ENCODE results near the gene MGMT. TPM values are rescaled to one million over a fixed set of nuclear protein-coding genes. Genes with fewer than 3 reads are reported as not detected.

The MGMT gene
- total RNA-seq, 4 donors from 2014 or later = 25.6 to 32.2 (median 29.5) TPM

DNA sequence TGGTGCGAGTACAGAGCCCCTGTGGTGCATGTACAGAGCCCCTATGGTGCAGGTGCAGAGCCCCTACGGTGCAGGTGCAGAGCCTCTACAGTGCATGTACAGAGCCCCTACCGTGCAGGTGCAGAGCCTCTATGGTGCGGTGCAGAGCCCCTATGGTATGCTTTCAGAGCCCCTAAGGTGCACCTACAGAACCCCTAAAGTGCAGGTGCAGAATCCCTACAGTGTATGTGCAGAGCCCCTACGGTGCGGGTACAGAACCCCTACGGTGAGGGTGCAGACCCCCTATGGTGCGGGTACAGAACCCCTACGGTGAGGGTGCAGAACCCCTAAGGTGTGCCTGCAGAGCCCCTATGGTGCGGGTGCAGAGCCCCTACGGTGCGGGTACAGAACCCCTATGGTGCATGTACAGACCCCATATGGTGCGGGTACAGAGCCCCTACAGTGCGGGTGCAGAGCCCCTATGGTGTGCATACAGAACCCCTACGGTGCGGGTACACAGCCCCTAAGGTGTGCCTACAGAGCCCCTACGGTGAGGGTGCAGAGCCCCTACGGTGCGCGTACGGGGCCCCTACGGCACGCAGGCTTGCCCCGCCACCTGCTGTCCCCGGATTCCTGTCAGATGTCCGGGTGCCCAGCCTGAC, 53.5 kb downstream of the MGMT start:
- Histone ChIP-seq H3K9me3 (no peaks in the 10 kb centered on the region), H3K27ac (no peak overlapping the region), H3K36me3 (no peaks in the 10 kb centered on the region), H3K27me3 (no peaks in the 10 kb centered on the region), H3K4me1 (peaks cover 7% of the 10 kb centered on the region), H3K4me3 (no peak overlapping the region)
- WGBS = 100% methylated on average over 1 of the region's 26 CpGs
- no peak for DNase-seq (ENCODE audit: low spot score in 2 of 2)
- TF ChIP-seq POLR2AphosphoS5 (IDR thresholded peaks at IDR 0.05) (no peak), EP300 (IDR thresholded peaks at IDR 0.05) (no peak), POLR2A (IDR thresholded peaks at IDR 0.05) (no peak)
- TF ChIP-seq, protein P1, sequence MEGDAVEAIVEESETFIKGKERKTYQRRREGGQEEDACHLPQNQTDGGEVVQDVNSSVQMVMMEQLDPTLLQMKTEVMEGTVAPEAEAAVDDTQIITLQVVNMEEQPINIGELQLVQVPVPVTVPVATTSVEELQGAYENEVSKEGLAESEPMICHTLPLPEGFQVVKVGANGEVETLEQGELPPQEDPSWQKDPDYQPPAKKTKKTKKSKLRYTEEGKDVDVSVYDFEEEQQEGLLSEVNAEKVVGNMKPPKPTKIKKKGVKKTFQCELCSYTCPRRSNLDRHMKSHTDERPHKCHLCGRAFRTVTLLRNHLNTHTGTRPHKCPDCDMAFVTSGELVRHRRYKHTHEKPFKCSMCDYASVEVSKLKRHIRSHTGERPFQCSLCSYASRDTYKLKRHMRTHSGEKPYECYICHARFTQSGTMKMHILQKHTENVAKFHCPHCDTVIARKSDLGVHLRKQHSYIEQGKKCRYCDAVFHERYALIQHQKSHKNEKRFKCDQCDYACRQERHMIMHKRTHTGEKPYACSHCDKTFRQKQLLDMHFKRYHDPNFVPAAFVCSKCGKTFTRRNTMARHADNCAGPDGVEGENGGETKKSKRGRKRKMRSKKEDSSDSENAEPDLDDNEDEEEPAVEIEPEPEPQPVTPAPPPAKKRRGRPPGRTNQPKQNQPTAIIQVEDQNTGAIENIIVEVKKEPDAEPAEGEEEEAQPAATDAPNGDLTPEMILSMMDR (IDR thresholded peaks at IDR 0.05) = no peak

DNA sequence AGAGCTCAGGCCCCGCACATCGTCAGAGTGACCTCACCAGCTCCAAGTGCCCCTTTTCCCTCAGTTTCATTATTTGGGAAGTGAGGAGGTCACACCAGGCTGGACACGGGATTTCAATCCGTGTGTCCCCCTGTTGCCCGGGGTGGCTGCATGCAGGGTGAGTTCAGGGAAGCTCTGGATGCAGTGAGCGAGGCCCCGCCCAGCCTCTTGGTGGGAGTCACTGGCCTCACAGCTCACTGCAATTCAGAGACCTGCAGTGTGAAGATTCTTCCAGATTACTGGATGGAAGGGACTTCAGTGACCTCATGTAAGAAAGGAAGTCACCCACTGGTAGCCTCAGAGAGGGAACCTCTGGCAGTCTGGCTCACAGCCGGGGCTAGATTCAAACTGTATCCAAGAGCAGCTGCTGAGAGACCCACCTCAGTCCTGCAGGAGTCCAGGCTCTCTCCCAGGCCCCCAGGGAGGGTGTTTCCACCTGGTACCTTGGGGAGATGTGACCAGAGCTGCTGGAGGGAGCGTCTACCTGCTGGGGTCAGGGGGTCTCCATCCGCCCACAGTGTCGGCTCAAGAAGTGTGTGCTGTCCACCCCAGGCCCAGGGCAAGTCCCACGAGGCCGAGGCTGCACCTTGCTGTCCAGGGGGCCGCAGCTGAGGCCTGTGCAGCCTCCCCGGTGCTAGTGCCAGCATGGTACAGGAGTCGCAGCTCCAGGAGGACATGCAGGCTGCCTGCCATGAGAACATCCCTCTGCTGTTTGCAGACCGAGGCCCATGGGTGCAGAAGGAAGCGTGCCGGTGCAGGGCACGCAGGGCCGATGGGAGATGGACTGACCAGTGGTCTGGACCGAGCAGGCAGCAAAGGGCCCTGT, 54.4 kb downstream of the MGMT start:
- no peaks in the 10 kb centered on the region for H3K9me3 ChIP-seq
- H3K4me3 ChIP-seq = no peak overlapping the region
- no peak overlapping the region for H3K27ac ChIP-seq
- peaks cover 12% of the 10 kb centered on the region for H3K4me1 ChIP-seq
- no peak for DNase-seq (ENCODE audit: low spot score in 2 of 2)
- WGBS = 91% methylated on average over 14 of the region's 22 CpGs
- no peaks in the 10 kb centered on the region for H3K36me3 ChIP-seq
- no peak for TF ChIP-seq EP300 (IDR thresholded peaks at IDR 0.05)
- TF ChIP-seq, protein P1 (IDR thresholded peaks at IDR 0.05) = no peak
- TF ChIP-seq POLR2A (IDR thresholded peaks at IDR 0.05) = no peak
- TF ChIP-seq POLR2AphosphoS5 (IDR thresholded peaks at IDR 0.05) = no peak
- no peaks in the 10 kb centered on the region for H3K27me3 ChIP-seq

DNA sequence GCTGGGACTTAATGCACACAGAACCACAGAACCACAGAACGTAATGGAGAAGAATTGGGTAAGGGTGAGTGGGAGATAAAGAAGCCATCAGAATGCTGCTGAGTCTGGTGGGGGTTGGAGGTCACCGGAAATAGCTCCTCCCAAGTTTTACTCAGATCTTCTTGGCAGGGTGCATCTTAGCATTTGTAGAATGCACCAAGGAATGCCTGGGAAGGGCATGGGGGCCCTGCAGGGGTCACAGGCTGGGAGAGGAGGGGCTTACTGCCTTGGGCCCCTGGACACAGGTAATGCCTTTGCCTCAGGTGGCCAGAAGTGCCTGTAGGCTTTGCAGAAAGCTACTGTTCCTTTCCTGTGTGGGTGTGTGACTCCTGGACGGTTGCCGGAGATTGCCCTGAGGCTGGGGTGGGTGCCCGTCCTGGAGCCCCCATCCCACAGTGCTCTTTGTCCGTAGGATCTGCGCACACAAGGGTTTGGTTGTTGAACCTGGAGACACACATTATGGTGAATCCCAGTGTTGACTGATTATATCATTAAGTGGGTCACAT, 55.1 kb downstream of the MGMT start:
- Histone ChIP-seq H3K4me1 (peaks cover 12% of the 10 kb centered on the region), H3K27ac (no peak overlapping the region), H3K4me3 (no peak overlapping the region), H3K36me3 (no peaks in the 10 kb centered on the region), H3K9me3 (no peaks in the 10 kb centered on the region), H3K27me3 (no peaks in the 10 kb centered on the region)
- no peak for TF ChIP-seq POLR2A (IDR thresholded peaks at IDR 0.05)
- TF ChIP-seq, protein P1 (IDR thresholded peaks at IDR 0.05) = no peak
- 88% methylated on average over 7 of the region's 7 CpGs for WGBS
- DNase-seq (ENCODE audit: low spot score in 2 of 2) = no peak

DNA sequence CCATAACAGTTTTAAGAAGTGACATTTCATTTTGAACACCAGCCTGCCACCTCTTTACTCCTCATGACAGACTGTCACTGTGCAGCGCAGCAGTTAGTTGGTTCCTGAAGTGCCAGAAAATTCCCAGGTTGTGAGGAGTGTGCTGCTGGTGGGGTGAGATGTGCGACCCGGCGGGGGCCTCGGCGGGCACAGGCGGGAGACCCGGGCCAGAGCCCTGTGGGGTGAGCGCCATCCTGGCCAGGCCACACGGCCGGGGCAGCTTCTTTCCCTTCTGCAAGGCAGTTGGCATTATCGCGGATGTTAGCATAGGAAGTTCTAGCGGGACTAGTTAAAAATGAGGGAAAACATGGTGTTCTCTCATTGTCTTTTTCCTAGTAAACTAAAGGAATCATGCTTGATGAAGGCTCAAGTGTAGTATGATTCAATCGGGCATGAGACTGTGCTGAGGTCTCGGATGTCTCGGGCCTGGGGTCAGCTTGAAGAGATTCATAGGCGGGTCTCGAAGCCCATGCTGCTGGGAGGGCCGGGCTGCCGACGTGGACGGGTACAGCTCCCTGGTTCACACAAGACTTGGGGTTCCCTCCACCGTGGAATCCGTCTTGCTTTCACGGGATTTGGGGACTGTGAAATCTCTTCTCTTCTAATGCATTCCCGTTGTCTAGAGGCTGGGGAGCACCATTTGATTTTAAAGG, 56.1 kb downstream of the MGMT start:
- TF ChIP-seq, protein P1 (IDR thresholded peaks at IDR 0.05) = no peak
- TF ChIP-seq POLR2AphosphoS5 (IDR thresholded peaks at IDR 0.05) = no peak
- no peak for TF ChIP-seq EP300 (IDR thresholded peaks at IDR 0.05)
- TF ChIP-seq POLR2A (IDR thresholded peaks at IDR 0.05) = no peak
- 89% methylated on average over 27 of the region's 27 CpGs for WGBS
- H3K9me3 ChIP-seq = no peaks in the 10 kb centered on the region
- H3K4me1 ChIP-seq = peaks cover 12% of the 10 kb centered on the region
- H3K4me3 ChIP-seq = no peak overlapping the region
- DNase-seq (ENCODE audit: low spot score in 2 of 2) = no peak
- no peak overlapping the region for H3K27ac ChIP-seq
- H3K36me3 ChIP-seq = no peaks in the 10 kb centered on the region
- no peaks in the 10 kb centered on the region for H3K27me3 ChIP-seq
